NCI-H2196 (cell line): ENCODE measurements around the gene PET117.
"Not testable (repeated sequence)": the region's sequence is repeated elsewhere in the genome, so short reads cannot be mapped to it uniquely, and the experiment has no call there.

Experiments used
- DNase-seq: peaks from one replicate; lab custom pipeline; 2025; ENCODE audit not compliant: unreplicated experiment; lab: John Stamatoyannopoulos, UW

Gene PET117, protein sequence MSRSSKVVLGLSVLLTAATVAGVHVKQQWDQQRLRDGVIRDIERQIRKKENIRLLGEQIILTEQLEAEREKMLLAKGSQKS

DNA sequence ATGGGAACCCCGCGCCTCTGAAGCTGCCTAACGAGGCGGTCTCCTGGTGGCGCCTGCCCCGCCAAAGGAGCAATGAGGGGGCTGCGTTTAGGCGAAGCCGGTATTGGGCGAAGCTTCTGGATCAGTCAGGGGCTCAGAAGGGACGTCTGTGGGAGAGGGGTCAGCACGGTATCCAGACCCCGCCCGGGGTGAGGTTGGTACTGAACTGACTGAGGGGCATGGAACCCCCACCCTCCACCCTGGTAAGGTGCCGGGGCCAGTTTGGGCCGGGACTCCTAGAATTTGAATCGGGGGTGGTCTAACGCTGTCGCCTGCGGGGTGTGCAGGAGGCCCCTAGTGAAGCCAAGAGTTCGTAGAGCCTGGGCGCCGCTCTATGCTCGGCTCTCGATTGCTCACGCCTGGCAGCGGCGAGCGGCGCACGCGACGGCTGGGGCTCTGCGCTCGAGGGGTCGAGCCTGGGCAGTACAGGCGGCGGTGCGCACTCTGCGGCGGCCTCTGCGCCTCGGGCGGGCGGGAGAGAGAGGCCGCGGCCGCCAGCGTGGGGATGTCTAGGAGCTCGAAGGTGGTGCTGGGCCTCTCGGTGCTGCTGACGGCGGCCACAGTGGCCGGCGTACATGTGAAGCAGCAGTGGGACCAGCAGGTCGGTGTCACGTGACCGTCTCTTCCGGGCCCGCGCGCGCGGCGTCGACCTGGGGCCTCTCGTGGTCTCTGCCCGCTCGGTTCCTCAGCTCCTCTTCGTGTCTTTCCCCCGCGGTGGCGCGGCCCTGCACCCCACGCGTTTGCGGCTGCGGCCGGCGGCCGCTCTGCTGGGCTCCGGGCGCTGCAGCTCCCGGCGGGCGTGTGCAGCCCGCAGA is at the start of gene PET117, which contains the start of gene KAT14:
Gene PET117, plus strand, starts transcription at position 452 of the 854 bp plus-strand sequence. Its CDS starts 93 bp downstream, at position 545.
Gene KAT14, plus strand, starts transcription at position 452 of the 854 bp plus-strand sequence. CDS start 4,798 bp downstream, outside the sequence.
- DNase-seq = peak; percentile 91

DNA sequence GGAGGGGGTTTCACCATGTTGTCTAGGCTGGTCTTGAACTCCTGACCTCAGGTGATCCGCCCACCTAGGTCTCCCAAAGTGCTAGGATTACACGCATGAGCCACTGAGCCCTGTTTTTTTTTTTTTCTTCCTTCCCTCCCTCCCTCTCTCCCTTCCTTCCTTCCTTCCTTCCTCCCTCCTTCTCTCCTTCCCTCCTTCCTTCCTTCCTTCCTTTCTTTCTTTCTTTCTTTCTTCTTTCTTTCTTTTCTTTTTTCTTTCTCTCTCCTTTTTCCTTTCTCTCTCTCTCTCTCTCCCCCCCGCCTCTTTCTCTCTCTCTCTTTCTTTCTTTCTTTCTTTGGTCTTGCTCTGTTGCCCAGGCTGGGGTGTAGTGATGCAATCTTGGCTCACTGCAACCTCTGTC is 49.4 kb upstream of the PET117 start:
- DNase-seq = not testable (repeated sequence)

DNA sequence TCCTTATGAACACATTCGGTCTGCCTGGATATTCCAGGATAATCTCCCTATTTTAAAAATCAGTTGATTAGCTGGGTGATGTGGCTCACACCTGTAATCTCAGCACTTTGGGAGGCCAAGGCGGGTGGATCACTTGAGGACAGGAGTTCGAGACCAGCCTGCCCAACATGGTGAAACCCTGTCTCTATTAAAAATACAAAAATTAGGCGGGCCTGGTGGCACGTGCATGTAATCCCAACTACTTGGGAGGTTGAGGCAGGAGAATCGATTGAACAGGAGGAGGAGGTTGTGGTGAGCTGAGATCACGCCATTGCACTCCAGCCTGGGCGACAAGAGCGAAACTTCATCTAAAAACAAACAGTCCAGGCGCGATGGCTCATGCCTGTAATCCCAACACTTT is 48.8 kb upstream of the PET117 start:
- DNase-seq = not testable (repeated sequence)

DNA sequence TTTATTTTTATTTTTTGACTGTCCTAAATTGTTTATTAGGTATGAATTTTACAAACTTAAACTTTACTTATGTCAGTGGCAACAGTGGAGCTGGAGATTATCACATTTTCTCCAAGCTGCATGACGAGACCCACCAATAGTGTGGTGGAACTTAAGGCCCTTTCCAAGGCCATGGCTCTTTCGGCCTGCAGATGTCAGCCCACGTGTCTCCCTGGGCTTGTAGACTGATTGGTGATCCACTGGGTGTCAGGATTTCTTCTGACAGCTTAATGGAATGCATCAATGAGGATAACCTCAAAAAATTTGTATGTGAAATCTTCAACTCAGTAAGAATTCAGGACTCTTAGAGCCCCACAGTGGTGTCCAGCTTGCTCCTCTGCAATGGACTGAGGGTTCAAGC is 47.6 kb upstream of the PET117 start:
- DNase-seq = no peak

DNA sequence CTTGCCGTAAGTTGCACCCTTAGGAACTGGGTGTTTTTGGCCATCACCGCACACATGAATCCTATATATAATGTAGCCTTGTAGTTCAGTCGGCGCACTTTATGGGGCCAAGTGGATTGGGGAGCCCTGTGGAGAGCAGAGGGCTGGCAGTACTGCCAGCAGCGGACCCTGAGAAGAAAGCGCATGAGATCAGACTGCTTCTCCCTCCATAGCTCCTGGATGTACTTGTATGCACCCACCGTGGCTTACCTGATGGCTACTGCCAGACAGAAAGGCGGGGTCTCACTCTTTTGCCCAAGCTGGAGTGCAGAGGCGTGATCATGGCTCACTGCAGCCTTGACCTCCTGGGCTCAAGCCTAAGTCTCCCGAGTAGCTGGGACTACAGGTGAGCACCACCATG is 47.2 kb upstream of the PET117 start:
- DNase-seq = no peak

DNA sequence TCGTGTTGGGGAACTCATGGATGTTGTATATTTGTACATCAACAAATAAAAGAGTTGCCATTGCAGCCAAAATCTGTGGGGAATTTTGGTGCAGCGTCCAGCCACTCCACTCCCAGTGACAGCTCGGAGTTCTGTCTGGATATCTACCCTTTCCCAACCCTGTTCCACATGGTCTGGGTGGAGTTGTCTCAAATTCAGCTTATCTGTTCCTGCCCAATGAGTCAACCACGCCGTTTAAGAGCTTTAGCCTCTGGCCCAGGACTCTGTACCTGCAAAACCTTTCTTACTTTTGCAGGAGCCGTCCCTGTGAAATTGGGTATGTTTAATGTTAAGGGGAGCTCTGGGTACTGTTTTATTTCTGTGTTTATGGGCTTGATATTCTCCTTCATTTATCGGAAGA is 46.0 kb upstream of the PET117 start:
- DNase-seq = no peak

DNA sequence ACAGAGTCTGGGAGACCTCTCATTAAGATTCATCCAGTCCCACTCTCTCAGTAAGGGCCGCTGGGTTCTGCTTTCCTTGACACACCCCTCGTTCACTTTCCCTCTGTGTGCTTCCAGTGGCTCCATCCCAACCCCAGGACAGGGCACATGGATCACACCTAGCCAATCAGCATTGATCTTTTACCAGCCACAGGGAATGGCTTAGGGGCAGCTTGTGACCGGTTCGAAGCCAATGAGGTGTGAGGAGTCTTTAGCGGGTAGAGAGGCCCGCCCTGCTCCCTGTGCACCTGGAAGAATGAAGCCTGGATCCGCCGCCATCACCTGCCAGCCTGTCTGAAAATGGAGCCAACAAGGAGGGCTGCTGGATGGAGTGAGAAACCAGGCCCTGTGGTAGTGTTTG is 44.8 kb upstream of the PET117 start:
- no peak for DNase-seq

DNA sequence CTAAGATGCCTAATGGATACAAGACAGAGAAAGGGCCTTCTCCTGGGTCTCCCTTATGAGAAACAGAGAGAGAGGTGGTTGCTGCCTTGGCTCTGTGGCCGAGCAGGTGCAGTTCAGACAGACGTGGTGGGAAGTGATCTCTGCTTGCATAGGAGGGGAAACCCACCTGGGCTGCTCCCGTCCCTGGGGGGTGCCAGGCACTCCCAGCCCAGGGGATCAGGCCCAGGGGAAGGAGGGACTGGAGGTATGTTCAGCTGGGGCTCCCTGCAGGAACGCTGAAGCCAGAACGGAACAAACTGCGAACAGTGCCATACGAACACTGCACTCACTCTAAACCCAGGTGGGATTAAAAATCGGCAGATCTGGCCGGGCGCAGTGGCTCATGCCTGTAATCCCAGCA is 44.3 kb upstream of the PET117 start:
- no peak for DNase-seq

DNA sequence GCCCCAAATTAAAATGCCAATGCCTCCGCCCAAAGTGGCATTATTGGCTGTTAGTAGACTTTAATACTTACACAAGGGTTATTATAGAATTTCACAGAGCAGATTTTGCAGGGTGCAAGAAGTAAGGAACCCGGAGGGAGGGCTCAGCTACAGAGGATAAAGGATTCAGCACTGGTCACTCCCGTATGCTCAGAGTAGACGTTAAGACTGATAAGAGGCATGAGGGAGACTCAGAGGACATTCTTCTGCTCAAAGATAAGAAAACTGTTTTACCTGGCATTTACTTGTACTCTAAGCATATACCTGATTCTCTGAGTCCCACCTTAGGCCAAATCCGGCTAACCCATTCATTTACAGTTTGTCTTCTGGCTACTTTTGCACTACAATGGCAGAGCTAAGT is 43.5 kb upstream of the PET117 start:
- DNase-seq = no peak

DNA sequence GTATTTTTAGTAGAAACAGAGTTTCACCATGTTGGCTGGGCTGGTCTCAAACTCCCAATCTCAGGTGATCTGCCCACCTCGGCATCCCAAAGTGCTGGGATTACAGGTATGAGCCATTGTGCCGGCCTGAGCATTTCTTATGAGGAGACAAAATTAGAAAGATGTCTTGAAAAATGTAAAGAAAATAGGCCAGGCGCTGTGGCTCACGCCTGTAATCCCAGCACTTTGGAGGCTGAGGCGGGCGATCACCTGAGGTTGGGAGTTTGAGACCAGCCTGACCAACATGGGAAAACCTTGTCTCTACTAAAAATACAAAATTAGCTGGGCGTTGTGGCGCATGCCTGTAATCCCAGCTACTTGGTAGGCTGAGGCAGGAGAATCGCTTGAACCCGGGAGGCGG is 37.1 kb upstream of the PET117 start:
- not testable (repeated sequence) for DNase-seq

DNA sequence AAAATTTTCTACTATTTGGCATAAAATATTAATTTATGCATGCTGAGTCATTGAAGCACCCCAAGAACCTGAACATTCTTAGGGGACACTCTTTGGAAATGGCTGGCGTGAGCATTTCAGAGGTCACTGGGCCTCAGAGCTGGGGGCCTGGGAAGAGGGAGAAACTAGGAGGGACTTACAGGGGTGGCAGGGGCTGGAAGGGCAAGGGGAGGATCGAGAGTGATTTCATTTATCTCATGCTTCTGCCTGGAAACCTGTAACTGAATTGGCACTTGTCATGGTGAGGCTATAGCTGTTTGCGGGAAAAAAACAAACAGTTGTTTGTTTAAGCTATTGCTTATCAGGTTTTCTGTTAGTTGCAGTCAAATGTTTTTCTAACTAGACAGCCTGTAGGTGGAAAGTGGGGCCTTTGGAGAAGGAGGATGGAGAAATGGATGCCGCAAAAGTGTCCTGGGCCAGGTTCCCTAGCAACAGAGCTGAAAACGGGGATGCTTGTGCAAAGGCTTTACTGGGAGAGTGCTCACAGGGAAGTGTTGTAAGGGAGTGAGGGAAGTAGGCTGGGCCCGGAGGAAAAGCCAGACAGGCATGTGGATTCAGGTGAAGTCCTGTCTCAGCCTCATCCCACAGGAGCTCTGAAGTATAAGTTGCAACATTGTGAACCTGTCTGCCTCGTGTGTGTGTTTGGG is 36.4 kb upstream of the PET117 start:
- no peak for DNase-seq

DNA sequence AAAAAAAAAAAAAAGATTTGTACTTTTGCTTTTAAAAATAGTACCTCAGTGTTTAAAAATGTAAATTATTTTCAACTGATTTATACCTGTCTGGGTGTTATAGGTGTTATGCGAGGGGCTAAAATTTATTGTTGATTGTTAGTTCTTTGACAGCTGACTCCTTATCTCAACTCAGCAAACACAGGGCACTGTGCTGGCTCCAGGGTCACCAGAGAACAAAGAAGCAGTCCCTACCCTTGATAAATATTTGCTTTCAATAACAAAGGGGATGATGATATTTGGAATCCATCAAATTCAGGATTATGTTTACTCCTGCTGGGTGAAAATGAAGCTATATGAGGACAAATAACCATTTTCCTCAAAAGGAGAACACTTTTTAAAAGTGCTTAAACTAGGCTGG is 34.2 kb upstream of the PET117 start:
- DNase-seq = no peak

DNA sequence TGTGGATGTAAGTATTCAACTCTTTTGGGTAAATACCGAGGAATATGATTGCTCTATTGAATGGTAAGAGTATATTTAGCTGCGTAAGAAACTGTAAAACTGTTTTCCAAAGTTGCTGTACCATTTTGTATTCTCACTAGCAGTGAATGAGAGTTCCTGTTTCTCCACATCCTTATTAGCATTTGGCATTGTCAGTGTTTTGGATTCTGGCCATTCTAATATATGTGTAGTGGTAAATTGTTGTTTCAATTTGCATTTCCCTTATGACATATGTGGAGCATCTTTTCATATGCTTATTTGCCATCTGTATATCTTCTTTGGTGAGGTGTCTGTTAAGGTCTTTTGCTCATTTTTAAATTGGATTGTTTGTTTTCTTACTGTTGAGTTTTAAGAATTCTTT is 29.3 kb upstream of the PET117 start:
- DNase-seq = no peak

DNA sequence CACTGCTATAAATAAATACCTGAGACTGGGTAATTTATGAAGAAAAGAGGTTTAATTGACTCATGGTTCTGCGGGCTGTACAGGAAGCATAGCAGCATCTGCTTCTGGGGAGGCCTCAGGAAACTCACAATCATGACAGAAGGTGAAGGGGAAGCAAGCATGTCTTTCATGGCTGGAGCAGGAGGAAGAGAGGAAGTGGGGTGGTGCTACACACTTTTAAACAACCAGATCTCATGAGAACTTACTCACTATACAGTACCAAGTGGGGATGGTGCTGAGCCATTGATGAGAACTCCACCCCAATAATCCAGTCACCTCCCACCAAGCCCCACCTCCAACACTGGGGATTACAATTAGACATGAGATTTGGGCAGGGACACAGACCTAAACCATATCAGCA is 9.1 kb upstream of the PET117 start:
- not testable (repeated sequence) for DNase-seq

DNA sequence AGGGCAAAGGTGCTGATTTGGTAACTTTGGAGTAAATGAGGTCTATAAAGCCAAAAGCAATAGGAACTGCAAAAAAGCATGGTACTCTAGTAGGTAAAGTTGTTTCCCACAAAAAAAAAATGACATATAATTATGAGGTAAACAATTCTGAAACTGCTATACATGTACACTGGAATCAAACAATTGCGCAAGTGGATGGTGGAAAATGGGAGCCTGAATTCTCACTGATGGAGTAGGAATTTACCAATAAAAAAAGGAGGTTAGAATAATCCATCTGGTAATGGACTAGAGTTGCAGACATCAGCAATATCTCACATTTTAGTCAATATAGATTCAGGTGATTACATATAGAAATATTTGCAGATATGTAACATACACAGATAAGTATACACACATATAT is 5.0 kb upstream of the PET117 start:
- DNase-seq = no peak

DNA sequence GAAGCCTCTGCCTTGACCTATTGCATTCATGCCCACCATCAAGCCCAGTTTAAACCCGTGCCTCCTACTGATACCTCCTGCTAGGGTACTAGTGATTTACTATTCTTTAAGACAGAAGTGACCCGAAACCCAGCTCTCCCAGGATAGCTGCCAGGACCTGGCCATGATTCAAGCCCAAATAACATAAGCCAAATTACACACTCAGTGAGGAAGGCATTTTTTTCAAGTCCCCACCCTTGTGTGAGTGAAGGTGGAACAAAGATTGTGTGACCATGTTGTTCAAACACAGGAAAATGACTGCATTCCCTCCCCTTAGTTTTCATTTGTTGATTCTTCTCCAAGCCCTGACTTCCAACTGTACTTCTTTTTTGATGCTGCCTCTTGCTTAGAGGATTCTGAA is 3.7 kb upstream of the PET117 start:
- DNase-seq = no peak

DNA sequence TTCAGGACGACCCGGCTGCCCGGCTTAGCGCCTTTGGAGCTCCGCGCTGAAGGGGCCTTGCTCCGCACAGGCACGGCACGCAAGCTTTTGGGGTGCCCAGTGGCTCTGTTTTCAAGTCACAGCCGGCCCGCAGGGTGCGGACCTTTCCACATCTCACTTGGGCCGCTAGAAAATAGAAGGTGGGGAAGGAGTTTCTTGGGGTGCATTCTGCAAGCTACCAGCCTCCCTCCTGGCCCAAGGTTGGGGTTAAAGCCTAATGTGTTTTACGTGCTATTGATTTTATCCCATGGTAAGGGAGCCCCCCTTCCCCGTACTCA is 561 bp downstream of the PET117 start:
- DNase-seq = no peak

DNA sequence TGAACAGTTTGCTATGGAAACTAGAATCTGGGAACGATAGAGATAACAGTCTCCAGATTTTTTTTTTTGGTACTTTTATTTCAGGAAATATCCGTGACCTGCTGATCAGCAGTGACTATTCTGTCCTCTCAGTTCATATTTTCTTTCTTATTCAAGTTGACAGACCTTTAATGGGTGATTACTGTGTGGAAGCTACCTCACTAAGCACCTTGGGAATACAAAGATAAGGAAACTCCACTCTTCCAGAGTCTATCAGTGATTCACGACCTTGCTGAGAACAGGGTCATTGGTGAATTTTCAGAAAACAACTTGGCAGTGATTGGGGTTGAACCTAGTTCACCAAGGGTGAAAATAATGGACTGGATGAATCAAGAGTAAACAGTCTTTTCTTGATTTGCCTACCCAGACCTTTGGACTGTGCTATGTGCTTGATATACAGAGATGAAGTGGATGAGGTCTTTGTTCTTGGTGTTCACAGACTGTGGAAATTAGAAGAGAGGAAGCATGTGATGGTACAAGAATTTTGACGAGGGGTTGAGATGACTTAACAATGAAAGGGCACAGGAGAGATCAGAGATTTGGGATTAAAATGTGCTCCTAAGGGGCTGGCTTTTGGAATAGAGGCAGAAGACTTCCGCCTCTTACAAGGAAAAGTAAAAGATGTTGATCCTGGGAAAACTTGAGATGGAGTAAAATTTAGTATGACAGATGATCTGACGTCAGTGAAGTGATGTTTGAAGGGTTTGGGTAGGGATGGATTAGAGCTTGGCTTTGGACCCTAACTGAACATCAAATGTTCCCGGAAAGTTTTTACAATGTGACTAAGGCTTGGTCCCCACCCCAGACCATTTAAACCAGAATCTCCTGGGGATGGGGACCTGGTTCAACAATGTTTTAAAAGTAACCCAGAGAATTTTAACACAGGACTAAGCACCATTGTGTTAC is 1.2 kb downstream of the PET117 start:
- DNase-seq = no peak

DNA sequence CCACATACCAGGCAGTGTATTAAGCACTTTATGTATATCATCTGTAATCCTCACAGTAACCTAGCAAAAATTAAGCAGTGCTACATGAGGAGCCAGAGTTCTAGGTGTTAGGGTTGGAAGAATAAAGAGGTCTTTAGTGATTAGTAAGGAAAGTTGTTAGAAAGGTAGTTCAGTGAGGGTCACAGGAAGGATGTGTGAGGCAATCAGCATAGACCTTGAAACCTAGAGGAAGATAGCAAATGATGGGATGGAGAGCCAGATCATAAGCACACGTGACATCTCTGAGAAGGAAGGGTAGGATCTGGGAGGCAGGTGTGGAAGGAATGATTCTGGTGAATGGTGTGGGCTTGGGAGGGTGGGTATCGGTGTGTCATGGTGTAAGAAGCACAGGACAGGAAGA is 2.2 kb downstream of the PET117 start:
- DNase-seq = no peak

DNA sequence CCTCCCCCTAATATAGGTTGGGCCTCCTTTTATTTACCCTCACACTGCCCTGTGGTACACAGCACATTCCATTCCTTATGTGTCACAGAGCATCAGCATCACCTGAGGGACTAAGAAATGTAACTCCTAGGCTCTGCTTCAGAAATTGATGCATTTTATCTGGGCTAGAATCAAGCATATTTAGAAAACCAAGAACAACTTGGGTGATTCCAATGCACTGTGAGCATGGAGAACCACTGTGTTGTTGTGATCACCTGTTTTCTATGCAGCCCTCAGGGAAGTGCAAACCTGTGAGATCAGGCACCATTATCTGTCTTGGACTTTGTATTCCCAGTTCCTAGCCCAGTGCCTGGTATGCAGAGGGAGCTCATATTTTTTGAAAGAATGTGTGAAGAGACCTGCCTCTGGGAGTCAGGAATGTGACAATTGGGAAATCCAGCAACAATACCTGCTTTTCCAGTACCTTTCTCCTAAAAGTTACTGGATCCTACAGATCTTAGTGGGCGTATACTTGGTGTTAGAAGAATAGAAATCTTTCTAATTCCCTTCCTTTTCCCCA is 7.0 kb downstream of the PET117 start:
- DNase-seq = no peak

DNA sequence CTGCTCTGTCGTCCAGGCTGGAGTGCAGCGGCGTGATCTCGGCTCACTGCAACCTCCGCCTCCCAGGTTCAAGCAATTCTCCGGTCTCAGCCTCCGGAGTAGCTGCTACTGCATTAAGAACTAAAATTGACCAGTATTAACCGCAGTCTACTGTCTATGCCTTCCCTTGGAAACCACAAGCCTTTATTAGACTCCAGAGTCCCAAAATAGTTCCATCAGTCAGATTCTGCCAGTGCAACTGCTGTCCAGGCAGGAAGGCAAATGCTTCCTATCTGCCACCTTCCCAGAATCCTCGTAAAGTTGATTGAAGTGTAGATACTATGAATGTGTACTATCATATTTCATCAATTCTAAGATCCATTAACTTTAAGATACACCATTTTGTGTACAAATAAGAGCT is 16.7 kb downstream of the PET117 start:
- DNase-seq = no peak
